ENCODE data around the gene IFT20.

- TF ChIP-seq, protein P1, sequence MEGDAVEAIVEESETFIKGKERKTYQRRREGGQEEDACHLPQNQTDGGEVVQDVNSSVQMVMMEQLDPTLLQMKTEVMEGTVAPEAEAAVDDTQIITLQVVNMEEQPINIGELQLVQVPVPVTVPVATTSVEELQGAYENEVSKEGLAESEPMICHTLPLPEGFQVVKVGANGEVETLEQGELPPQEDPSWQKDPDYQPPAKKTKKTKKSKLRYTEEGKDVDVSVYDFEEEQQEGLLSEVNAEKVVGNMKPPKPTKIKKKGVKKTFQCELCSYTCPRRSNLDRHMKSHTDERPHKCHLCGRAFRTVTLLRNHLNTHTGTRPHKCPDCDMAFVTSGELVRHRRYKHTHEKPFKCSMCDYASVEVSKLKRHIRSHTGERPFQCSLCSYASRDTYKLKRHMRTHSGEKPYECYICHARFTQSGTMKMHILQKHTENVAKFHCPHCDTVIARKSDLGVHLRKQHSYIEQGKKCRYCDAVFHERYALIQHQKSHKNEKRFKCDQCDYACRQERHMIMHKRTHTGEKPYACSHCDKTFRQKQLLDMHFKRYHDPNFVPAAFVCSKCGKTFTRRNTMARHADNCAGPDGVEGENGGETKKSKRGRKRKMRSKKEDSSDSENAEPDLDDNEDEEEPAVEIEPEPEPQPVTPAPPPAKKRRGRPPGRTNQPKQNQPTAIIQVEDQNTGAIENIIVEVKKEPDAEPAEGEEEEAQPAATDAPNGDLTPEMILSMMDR (conservative IDR thresholded peaks at IDR 0.05; ENCODE audit: low read depth in 2 of 2): no peak
- TF ChIP-seq POLR2AphosphoS5 (IDR thresholded peaks at IDR 0.05; ENCODE audit: low read depth) (no peak), ZNF331 (CRISPR knock-in tag; IDR thresholded peaks at IDR 0.05; ENCODE audit: low read depth) (no peak), EZH2 (IDR thresholded peaks at IDR 0.05; ENCODE audit: low read depth, unreplicated experiment) (no peak), EZH2phosphoT487 (IDR thresholded peaks at IDR 0.05; ENCODE audit: unreplicated experiment) (no peak), REST (IDR thresholded peaks at IDR 0.05; ENCODE audit: unreplicated experiment) (no peak), ZNF114 (CRISPR knock-in tag; IDR thresholded peaks at IDR 0.05) (no peak), JUNB (IDR thresholded peaks at IDR 0.05; ENCODE audit: unreplicated experiment) (no peak), CREB1 (CRISPR knock-in tag; IDR thresholded peaks at IDR 0.05; ENCODE audit: low read depth) (no peak), NANOG (IDR thresholded peaks at IDR 0.05; ENCODE audit: borderline replicate concordance) (no peak), STAT1 (IDR thresholded peaks at IDR 0.05; ENCODE audit: unreplicated experiment) (no peak)
- TF ChIP-seq, protein P2, sequence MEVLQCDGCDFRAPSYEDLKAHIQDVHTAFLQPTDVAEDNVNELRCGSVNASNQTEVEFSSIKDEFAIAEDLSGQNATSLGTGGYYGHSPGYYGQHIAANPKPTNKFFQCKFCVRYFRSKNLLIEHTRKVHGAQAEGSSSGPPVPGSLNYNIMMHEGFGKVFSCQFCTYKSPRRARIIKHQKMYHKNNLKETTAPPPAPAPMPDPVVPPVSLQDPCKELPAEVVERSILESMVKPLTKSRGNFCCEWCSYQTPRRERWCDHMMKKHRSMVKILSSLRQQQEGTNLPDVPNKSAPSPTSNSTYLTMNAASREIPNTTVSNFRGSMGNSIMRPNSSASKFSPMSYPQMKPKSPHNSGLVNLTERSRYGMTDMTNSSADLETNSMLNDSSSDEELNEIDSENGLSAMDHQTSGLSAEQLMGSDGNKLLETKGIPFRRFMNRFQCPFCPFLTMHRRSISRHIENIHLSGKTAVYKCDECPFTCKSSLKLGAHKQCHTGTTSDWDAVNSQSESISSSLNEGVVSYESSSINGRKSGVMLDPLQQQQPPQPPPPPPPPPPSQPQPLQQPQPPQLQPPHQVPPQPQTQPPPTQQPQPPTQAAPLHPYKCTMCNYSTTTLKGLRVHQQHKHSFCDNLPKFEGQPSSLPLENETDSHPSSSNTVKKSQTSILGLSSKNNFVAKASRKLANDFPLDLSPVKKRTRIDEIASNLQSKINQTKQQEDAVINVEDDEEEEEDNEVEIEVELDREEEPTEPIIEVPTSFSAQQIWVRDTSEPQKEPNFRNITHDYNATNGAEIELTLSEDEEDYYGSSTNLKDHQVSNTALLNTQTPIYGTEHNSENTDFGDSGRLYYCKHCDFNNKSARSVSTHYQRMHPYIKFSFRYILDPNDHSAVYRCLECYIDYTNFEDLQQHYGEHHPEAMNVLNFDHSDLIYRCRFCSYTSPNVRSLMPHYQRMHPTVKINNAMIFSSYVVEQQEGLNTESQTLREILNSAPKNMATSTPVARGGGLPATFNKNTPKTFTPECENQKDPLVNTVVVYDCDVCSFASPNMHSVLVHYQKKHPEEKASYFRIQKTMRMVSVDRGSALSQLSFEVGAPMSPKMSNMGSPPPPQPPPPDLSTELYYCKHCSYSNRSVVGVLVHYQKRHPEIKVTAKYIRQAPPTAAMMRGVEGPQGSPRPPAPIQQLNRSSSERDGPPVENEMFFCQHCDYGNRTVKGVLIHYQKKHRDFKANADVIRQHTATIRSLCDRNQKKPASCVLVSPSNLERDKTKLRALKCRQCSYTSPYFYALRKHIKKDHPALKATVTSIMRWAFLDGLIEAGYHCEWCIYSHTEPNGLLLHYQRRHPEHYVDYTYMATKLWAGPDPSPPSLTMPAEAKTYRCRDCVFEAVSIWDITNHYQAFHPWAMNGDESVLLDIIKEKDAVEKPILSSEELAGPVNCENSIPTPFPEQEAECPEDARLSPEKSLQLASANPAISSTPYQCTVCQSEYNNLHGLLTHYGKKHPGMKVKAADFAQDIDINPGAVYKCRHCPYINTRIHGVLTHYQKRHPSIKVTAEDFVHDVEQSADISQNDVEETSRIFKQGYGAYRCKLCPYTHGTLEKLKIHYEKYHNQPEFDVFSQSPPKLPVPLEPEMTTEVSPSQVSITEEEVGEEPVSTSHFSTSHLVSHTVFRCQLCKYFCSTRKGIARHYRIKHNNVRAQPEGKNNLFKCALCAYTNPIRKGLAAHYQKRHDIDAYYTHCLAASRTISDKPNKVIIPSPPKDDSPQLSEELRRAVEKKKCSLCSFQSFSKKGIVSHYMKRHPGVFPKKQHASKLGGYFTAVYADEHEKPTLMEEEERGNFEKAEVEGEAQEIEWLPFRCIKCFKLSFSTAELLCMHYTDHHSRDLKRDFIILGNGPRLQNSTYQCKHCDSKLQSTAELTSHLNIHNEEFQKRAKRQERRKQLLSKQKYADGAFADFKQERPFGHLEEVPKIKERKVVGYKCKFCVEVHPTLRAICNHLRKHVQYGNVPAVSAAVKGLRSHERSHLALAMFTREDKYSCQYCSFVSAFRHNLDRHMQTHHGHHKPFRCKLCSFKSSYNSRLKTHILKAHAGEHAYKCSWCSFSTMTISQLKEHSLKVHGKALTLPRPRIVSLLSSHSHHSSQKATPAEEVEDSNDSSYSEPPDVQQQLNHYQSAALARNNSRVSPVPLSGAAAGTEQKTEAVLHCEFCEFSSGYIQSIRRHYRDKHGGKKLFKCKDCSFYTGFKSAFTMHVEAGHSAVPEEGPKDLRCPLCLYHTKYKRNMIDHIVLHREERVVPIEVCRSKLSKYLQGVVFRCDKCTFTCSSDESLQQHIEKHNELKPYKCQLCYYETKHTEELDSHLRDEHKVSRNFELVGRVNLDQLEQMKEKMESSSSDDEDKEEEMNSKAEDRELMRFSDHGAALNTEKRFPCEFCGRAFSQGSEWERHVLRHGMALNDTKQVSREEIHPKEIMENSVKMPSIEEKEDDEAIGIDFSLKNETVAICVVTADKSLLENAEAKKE (CRISPR knock-in tag; IDR thresholded peaks at IDR 0.05): no peak
- TF ChIP-seq, protein P3, sequence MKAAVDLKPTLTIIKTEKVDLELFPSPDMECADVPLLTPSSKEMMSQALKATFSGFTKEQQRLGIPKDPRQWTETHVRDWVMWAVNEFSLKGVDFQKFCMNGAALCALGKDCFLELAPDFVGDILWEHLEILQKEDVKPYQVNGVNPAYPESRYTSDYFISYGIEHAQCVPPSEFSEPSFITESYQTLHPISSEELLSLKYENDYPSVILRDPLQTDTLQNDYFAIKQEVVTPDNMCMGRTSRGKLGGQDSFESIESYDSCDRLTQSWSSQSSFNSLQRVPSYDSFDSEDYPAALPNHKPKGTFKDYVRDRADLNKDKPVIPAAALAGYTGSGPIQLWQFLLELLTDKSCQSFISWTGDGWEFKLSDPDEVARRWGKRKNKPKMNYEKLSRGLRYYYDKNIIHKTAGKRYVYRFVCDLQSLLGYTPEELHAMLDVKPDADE (IDR thresholded peaks at IDR 0.05): no peak
Observed at GRCh38 chr17:28313841-28314240, 21.4 kb downstream of the IFT20 start.

Data from GM23338 (cell line).